ENCODE results near the gene TTC7B. TPM values are rescaled to one million over a fixed set of nuclear protein-coding genes. Genes with fewer than 3 reads are reported as not detected.

Gene TTC7B
- total RNA-seq, 4 donors from 2014 or later = 35.0 to 78.7 (median 36.8) TPM

DNA sequence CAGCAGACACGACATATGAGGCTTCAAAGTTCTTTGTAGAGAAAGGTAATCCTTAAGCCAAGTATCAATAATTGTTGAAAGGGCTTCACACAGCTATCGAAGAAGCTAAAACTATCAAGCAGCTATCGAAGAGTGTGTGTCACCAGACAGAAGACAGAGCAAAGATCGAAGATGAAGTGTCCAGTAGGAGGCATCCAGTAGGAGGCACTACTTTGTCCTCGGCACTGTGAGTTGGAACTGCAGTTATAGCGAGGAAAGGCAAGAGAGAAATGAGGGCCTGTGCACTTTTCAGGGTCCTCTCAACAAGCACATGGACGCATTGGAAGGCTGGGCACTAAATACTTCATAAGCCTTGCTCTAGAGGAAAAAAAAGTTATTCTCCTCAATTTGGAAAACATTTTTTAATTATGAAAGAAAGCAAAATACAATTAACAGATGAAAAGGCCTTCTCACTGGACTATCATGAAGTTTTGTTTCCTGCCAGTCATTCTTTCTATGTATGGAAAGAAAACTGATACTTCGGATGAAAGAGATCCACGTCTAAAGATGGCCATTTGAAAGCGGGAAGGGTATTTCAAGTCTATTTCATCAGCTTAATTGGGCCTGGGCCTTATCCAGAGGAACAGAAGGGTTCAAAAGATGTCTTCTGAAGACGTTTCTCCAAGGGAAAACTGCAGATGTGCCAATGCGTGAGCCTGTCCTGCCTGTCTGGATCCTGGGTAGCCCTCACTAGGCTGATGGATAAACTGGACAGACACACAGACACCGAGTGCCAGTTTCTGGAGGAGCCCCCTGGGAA, 244.9 kb downstream of the TTC7B start:
- no peaks in the 10 kb centered on the region for H3K9me3 ChIP-seq
- H3K27ac ChIP-seq = peak overlapping the region; percentile 49 to 68 (median 62)
- in situ Hi-C loops (cut with MboI; ENCODE audit: low sequenced_read_pairs in 4 of 4) (no loop called here), intact Hi-C loops (cut with DNase I; ENCODE audit: low total_unique reads) (no loop called here)
- no peaks in the 10 kb centered on the region for H3K36me3 ChIP-seq
- no peak for ATAC-seq
- no peaks in the 10 kb centered on the region for H3K27me3 ChIP-seq
- no peak for DNase-seq
- H3K4me3 ChIP-seq = no peak overlapping the region
- H3K4me1 ChIP-seq = peaks cover 40 to 42% of the 10 kb centered on the region in 2 donors
- TF ChIP-seq POLR2A (IDR thresholded peaks at IDR 0.05) = no peak
- TF ChIP-seq, protein P1, sequence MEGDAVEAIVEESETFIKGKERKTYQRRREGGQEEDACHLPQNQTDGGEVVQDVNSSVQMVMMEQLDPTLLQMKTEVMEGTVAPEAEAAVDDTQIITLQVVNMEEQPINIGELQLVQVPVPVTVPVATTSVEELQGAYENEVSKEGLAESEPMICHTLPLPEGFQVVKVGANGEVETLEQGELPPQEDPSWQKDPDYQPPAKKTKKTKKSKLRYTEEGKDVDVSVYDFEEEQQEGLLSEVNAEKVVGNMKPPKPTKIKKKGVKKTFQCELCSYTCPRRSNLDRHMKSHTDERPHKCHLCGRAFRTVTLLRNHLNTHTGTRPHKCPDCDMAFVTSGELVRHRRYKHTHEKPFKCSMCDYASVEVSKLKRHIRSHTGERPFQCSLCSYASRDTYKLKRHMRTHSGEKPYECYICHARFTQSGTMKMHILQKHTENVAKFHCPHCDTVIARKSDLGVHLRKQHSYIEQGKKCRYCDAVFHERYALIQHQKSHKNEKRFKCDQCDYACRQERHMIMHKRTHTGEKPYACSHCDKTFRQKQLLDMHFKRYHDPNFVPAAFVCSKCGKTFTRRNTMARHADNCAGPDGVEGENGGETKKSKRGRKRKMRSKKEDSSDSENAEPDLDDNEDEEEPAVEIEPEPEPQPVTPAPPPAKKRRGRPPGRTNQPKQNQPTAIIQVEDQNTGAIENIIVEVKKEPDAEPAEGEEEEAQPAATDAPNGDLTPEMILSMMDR (IDR thresholded peaks at IDR 0.05 in 4 of 5, conservative IDR thresholded peaks at IDR 0.05 in 1 of 5) = no peak

DNA sequence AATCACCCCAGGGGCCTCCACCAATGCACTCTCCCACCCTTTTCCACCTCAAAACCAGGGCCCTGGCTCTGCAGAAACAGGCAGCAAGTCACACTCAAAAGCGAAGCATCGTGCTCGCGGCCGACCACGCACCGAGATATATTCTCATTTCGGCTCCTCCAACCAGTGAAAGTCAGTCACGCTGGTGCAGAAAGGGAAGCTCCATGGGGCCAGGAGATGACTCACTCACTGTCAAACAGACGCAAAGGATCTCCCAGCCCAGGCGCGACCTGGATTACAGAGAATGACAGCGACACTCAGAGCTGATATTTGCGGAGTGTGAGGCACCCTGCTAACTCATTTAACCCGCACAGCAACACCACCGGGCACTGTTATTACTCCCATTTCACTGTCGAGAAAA, 245.8 kb downstream of the TTC7B start:
- H3K4me1 ChIP-seq = peaks cover 34 to 38% of the 10 kb centered on the region in 2 donors
- H3K4me3 ChIP-seq = no peak overlapping the region
- no peak for DNase-seq
- no peak for ATAC-seq
- peak overlapping the region in 2 of 4 donors; percentile 49 to 57 for H3K27ac ChIP-seq
- intact Hi-C loops (cut with DNase I; ENCODE audit: low total_unique reads) = no loop called here
- H3K9me3 ChIP-seq = no peaks in the 10 kb centered on the region
- no peaks in the 10 kb centered on the region for H3K36me3 ChIP-seq
- no peaks in the 10 kb centered on the region for H3K27me3 ChIP-seq
- in situ Hi-C loops (cut with MboI; ENCODE audit: low sequenced_read_pairs in 4 of 4) = no loop called here
- no peak for TF ChIP-seq POLR2A (IDR thresholded peaks at IDR 0.05)
- TF ChIP-seq, protein P1 (IDR thresholded peaks at IDR 0.05 in 4 of 5, conservative IDR thresholded peaks at IDR 0.05 in 1 of 5) = no peak

DNA sequence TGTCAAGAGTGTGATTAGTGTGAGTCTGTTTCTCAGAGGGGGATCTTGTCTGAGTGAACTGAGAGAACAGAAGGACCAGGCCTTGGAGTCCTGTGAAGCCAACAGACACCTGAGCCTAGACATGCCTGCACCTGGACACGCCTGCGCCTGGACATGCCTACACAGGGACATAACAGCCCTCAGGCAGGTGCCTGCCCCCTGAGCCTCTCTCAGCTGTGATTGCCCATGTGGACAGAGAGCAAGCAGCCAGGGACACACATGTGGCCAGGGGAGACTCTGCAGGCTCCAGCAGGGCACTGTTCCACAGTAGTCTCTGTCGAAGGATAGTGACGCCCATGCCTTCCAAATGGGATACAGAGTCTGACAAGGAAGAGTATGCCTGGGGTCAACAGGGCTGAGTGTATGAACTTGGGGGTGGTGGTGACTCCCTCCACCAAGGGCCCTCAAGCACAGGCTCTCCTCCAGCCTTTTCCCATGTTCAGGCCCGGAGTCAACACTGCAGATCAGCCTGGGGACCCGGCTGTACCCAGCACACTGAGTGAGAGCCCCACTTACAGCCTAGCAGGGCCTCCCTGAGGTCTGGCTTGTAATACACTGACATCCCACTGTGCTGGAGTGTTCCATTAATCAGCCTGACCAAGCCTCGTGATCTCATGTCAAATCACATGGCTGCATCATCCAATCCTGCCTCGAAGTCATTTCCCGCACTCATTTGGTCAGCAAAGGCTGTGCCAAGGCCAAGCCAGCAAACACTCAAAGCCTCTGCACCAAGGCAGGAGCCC, 246.4 kb downstream of the TTC7B start:
- H3K27ac ChIP-seq = peak overlapping the region in 3 of 4 donors; percentile 18 to 57 (median 28)
- in situ Hi-C loops (cut with MboI; ENCODE audit: low sequenced_read_pairs in 4 of 4) = no loop called here
- DNase-seq (no peak), ATAC-seq (peak in 1 of 2 donors; percentile 7)
- no peaks in the 10 kb centered on the region for H3K36me3 ChIP-seq
- H3K4me3 ChIP-seq = no peak overlapping the region
- TF ChIP-seq, protein P1 (IDR thresholded peaks at IDR 0.05 in 4 of 5, conservative IDR thresholded peaks at IDR 0.05 in 1 of 5) = no peak
- no peak for TF ChIP-seq POLR2A (IDR thresholded peaks at IDR 0.05)
- H3K4me1 ChIP-seq = peaks cover 27 to 31% of the 10 kb centered on the region in 2 donors
- H3K27me3 ChIP-seq = no peaks in the 10 kb centered on the region
- no peaks in the 10 kb centered on the region for H3K9me3 ChIP-seq
- intact Hi-C loops (cut with DNase I; ENCODE audit: low total_unique reads) = loop anchor here (5.0 kb wide), 1 partner anchor 267 kb away; no protein-coding TSS in a partner anchor

DNA sequence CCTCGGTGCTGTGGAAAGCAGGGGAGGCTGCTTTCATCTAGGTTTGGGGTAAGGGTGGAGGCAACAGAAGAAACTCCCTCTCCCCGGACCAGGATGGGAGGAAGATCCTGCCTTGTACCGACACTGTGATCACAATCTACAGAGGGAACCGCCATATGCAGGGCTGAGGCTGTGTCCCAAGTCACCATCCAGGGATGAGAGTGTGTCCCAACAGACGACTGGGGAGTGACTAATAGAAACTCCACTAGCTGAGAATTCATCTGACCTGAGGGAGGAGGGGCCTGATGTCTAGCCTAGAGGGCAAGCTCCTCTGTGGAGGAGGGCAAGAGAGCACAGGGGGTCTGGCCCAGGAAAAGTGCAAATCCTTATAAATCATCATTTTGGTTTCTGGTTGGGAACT, 247.0 kb downstream of the TTC7B start:
- peaks cover 25% of the 10 kb centered on the region in 2 donors for H3K4me1 ChIP-seq
- no peaks in the 10 kb centered on the region for H3K9me3 ChIP-seq
- H3K27me3 ChIP-seq = no peaks in the 10 kb centered on the region
- in situ Hi-C loops (cut with MboI; ENCODE audit: low sequenced_read_pairs in 4 of 4) = no loop called here
- no peak overlapping the region for H3K4me3 ChIP-seq
- TF ChIP-seq, protein P1 (IDR thresholded peaks at IDR 0.05 in 4 of 5, conservative IDR thresholded peaks at IDR 0.05 in 1 of 5) = no peak
- TF ChIP-seq POLR2A (IDR thresholded peaks at IDR 0.05) = no peak
- H3K36me3 ChIP-seq = no peaks in the 10 kb centered on the region
- DNase-seq = no peak
- H3K27ac ChIP-seq = peak overlapping the region in 3 of 4 donors; percentile 13 to 32 (median 28)
- intact Hi-C loops (cut with DNase I; ENCODE audit: low total_unique reads) = loop anchor here (5.0 kb wide), 1 partner anchor 267 kb away; no protein-coding TSS in a partner anchor
- ATAC-seq = peak in 1 of 2 donors; percentile 64

All from gastrocnemius medialis (tissue), 4 donors.